Measurements from ENCODE around the gene PHLDA1. TPM values are rescaled to one million over a fixed set of nuclear protein-coding genes. Genes with fewer than 3 reads are reported as not detected.
"Not testable (repeated sequence)": the region's sequence is repeated elsewhere in the genome, so short reads cannot be mapped to it uniquely, and the experiment has no call there.

Gene PHLDA1
- total RNA-seq, 1 experiment from 2014 or later, result 46.2 TPM

- TF ChIP-seq CTCF (IDR thresholded peaks at IDR 0.05; ENCODE audit: insufficient read depth in 1 of 2, low read depth in 1 of 2, low read length in 1 of 2, severe bottlenecking in 1 of 2, unreplicated experiment in 1 of 2), result no peak
- Histone ChIP-seq H3K36me3 (ENCODE audit: control insufficient read depth, insufficient read depth, low read length) (no peaks in the 10 kb centered on the region), H3K4me1 (peaks cover 70% of the 10 kb centered on the region), H3K4me3 (ENCODE audit: low read depth, low read length) (no peak overlapping the region), H3K27me3 (replicated peaks; ENCODE audit: control insufficient read depth, insufficient read depth, low read length) (no peaks in the 10 kb centered on the region), H3K9me3 (no peaks in the 10 kb centered on the region; the same call in 1 of the 2 replicates)
- ChIA-PET POLR2A (interaction anchor here (1.8 kb wide), 1 partner anchor 40 kb away, joined by 12 read pairs; the partner anchor contains the start of gene PHLDA1), CTCF (no interaction called here)
- DNase-seq, result no peak
- no TSS peak for BruUV-seq (replicated peaks)
- H3K36me3 Mint-ChIP-seq (ENCODE audit: insufficient read depth, unreplicated experiment), result peaks cover 13% of the 10 kb centered on the region
- H3K4me3 Mint-ChIP-seq (ENCODE audit: unreplicated experiment), result no peak overlapping the region
- H3K9me3 Mint-ChIP-seq (ENCODE audit: unreplicated experiment), result no peaks in the 10 kb centered on the region
- peaks cover 51% of the 10 kb centered on the region for H3K4me1 Mint-ChIP-seq (ENCODE audit: low read depth, unreplicated experiment)
- no peaks in the 10 kb centered on the region for H3K27me3 Mint-ChIP-seq (ENCODE audit: insufficient read depth, unreplicated experiment)
- intact Hi-C loops (cut with micrococcal nuclease; ENCODE audit: unreplicated experiment), result no loop called here
- H3K27ac Mint-ChIP-seq (ENCODE audit: unreplicated experiment), result peak overlapping the region; percentile 89
Observed at GRCh38 chr12:75991753-75992152, 39.8 kb downstream of the PHLDA1 start.

GRCh38 chr12:75990189-75990912, 41.2 kb downstream of the PHLDA1 start:
- peaks cover 79% of the 10 kb centered on the region for H3K4me1 ChIP-seq
- TF ChIP-seq CTCF (IDR thresholded peaks at IDR 0.05; ENCODE audit: insufficient read depth in 1 of 2, low read depth in 1 of 2, low read length in 1 of 2, severe bottlenecking in 1 of 2, unreplicated experiment in 1 of 2), result no peak
- Mint-ChIP-seq H3K4me1 (ENCODE audit: low read depth, unreplicated experiment) (peaks cover 46% of the 10 kb centered on the region), H3K27ac (ENCODE audit: unreplicated experiment) (peak overlapping the region; percentile 89), H3K9me3 (ENCODE audit: unreplicated experiment) (no peaks in the 10 kb centered on the region), H3K27me3 (ENCODE audit: insufficient read depth, unreplicated experiment) (no peaks in the 10 kb centered on the region), H3K4me3 (ENCODE audit: unreplicated experiment) (peak overlapping the region; percentile 18), H3K36me3 (ENCODE audit: insufficient read depth, unreplicated experiment) (peaks cover 13% of the 10 kb centered on the region)
- intact Hi-C loops (cut with micrococcal nuclease; ENCODE audit: unreplicated experiment), result loop anchor here (1.0 kb wide), 9 partner anchors 12 to 463 kb away; partner anchors contain the start of gene PHLDA1
- CTCF ChIA-PET, result interaction anchor here (0.5 to 1.6 kb wide), 7 partner anchors 41 to 379 kb away, joined by 3 to 10 read pairs (median 3); partner anchors contain the start of gene PHLDA1
- H3K27me3 ChIP-seq (replicated peaks; ENCODE audit: control insufficient read depth, insufficient read depth, low read length), result no peaks in the 10 kb centered on the region
- POLR2A ChIA-PET, result interaction anchor here (0.6 to 1.8 kb wide), 3 partner anchors 24 to 173 kb away, joined by 3 to 12 read pairs (median 3); partner anchors contain the start of gene PHLDA1
- no TSS peak for BruUV-seq (replicated peaks)
- no peak overlapping the region for H3K4me3 ChIP-seq (ENCODE audit: low read depth, low read length)
- no peaks in the 10 kb centered on the region; the same call in 1 of the 2 replicates for H3K9me3 ChIP-seq
- peak in 1 of 2 experiments; percentile 77 for DNase-seq
- H3K36me3 ChIP-seq (ENCODE audit: control insufficient read depth, insufficient read depth, low read length), result no peaks in the 10 kb centered on the region

- peaks cover 13% of the 10 kb centered on the region for H3K36me3 Mint-ChIP-seq (ENCODE audit: insufficient read depth, unreplicated experiment)
- POLR2A ChIA-PET, result not testable (repeated sequence)
- H3K4me1 ChIP-seq, result peaks cover 79% of the 10 kb centered on the region
Observed at GRCh38 chr12:75987709-75988108, 43.9 kb downstream of the PHLDA1 start.

More at GRCh38 chr12:75987709-75988108, 43.9 kb downstream of the PHLDA1 start:
- H3K27me3 ChIP-seq (replicated peaks; ENCODE audit: control insufficient read depth, insufficient read depth, low read length); H3K36me3 ChIP-seq (ENCODE audit: control insufficient read depth, insufficient read depth, low read length); H3K9me3 Mint-ChIP-seq (ENCODE audit: unreplicated experiment); H3K27me3 Mint-ChIP-seq (ENCODE audit: insufficient read depth, unreplicated experiment); DNase-seq; H3K4me3 ChIP-seq (ENCODE audit: low read depth, low read length); H3K9me3 ChIP-seq; H3K4me3 Mint-ChIP-seq (ENCODE audit: unreplicated experiment); CTCF ChIA-PET; BruUV-seq (replicated peaks); intact Hi-C loops (cut with micrococcal nuclease; ENCODE audit: unreplicated experiment); H3K27ac Mint-ChIP-seq (ENCODE audit: unreplicated experiment): not testable (repeated sequence)
- H3K4me1 Mint-ChIP-seq (ENCODE audit: low read depth, unreplicated experiment), result peaks cover 52% of the 10 kb centered on the region
